HepG2 (cell line): Measurements from ENCODE around the gene GNG2. TPM values are rescaled to one million over a fixed set of nuclear protein-coding genes. Genes with fewer than 3 reads are reported as not detected.

Source experiments
- ATAC-seq: fragments of 200-7000 bp; cut with Tn5 transposase; 3 replicates; pipeline ENCODE4 v1.9.1; 2020; ENCODE audit warnings: mild to moderate bottlenecking, moderate library complexity
- BruUV-seq: library from RNA; stranded (reverse); fragments of 400-500 nt; replicated peaks from 2 replicates; lab custom pipeline; 2021; lab: Mats Ljungman, UMichigan
- CTCF ChIA-PET: fragments of 300-600 bp; formaldehyde crosslinking; extraction: SDS; loops from one replicate; lab custom pipeline; 2021; ENCODE audit warnings: low total read pairs, inconsistent platforms, low intra/inter-chr PET ratio; lab: Yijun Ruan, JAX
- POLR2A ChIA-PET: fragments of 350-600 bp; sonication (Branson Sonifier 250); formaldehyde crosslinking; loops from one replicate; lab custom pipeline; 2020; ENCODE audit warnings: antibody characterized with exemption, inconsistent platforms; lab: Yijun Ruan, JAX
- DNase-seq: peaks from one replicate; pipeline ENCODE4 v3.0.0-alpha.2; 2015; ENCODE audit warnings: low spot score
- FAIRE-seq: peaks from 3 replicates; lab custom pipeline; 2011; peaks lifted over from hg19 to GRCh38; lab: Jason Lieb, UNC
- H2AFZ ChIP-seq: one replicate; pipeline ENCODE4 v1.6.1; 2011; ENCODE audit warnings: low read length, inconsistent platforms
- H3K27ac ChIP-seq: fragments of 300-600 bp; 3 replicates; pipeline ENCODE4 v1.8.0; 2011; ENCODE audit warnings: mixed run types, mild to moderate bottlenecking, mixed read lengths, low read length, inconsistent platforms; ENCODE audit not compliant: insufficient read depth; ENCODE audit errors: extremely low read length
- H3K27me3 ChIP-seq, 2 experiments: fragments of 200-600 bp in 1 of 2; 2 replicates in 1 of 2; 3 replicates in 1 of 2; pipeline versions ENCODE4 v1.6.0 to v1.8.0; 2011; ENCODE audit warnings: low read length in 2 of 2, mild to moderate bottlenecking in 2 of 2, moderate library complexity in 2 of 2, inconsistent platforms in 1 of 2; ENCODE audit not compliant: insufficient read depth in 2 of 2, control insufficient read depth in 1 of 2
- H3K36me3 ChIP-seq, 2 experiments: fragments of 200-600 bp in 1 of 2; replicated peaks in 1 of 2; 2 replicates in 1 of 2; 3 replicates in 1 of 2; pipeline versions ENCODE4 v1.5.1 to v1.8.0; 2011; ENCODE audit warnings: low read length in 2 of 2, inconsistent platforms in 1 of 2; ENCODE audit not compliant: insufficient read depth in 2 of 2, control insufficient read depth in 1 of 2
- H3K4me1 ChIP-seq: 2 replicates; pipeline ENCODE4 v1.5.1; 2012; ENCODE audit warnings: low read length, inconsistent platforms; ENCODE audit not compliant: insufficient read depth
- H3K4me2 ChIP-seq: 2 replicates; pipeline ENCODE4 v1.6.0; 2011; ENCODE audit warnings: low read depth, low read length, inconsistent platforms
- H3K4me3 ChIP-seq, 3 experiments: fragments of 200-600 bp in 1 of 3; sonication (generic), shearing (Covaris generic) in 1 of 3; replicated peaks in 1 of 3; 2 replicates each; pipeline ENCODE4 v1.5.1; 2011 to 2016; ENCODE audit warnings: low read length in 3 of 3, inconsistent platforms in 2 of 3, low read depth in 2 of 3, mild to moderate bottlenecking in 2 of 3, control low read depth in 1 of 3, mixed read lengths in 1 of 3; ENCODE audit not compliant: insufficient read depth in 1 of 3
- H3K79me2 ChIP-seq: one replicate; pipeline ENCODE4 v1.6.1; 2011; ENCODE audit warnings: low read length, inconsistent platforms; ENCODE audit not compliant: insufficient read depth
- H3K9ac ChIP-seq: 2 replicates; pipeline ENCODE4 v1.6.0; 2011; ENCODE audit warnings: mild to moderate bottlenecking, low read depth, low read length, inconsistent platforms; ENCODE audit not compliant: insufficient read depth
- H3K9me3 ChIP-seq: 2 replicates; pipeline ENCODE4 v1.5.1; 2012; ENCODE audit warnings: mild to moderate bottlenecking, low read length
- H4K20me1 ChIP-seq: 2 replicates; pipeline ENCODE4 v1.6.0; 2011; ENCODE audit warnings: inconsistent platforms, mild to moderate bottlenecking, low read length, moderate library complexity; ENCODE audit not compliant: insufficient read depth
- CBX1 ChIP-seq: IDR thresholded peaks from one replicate; pipeline ENCODE4 v1.6.1; 2016; ENCODE audit warnings: antibody characterized with exemption, low read depth
- MIER2 ChIP-seq: IDR thresholded peaks from 2 replicates; pipeline ENCODE4 v1.6.1; 2016; ENCODE audit warnings: missing biosample characterization, missing genetic modification reagents
- MIER3 ChIP-seq: IDR thresholded peaks from 2 replicates; pipeline ENCODE4 v1.6.1; 2016; ENCODE audit warnings: missing compliant biosample characterization, borderline replicate concordance
- MYC ChIP-seq: sonication (generic); formaldehyde crosslinking; IDR thresholded peaks from 2 replicates; pipeline ENCODE4 v1.9.0; 2021; ENCODE audit warnings: missing genetic modification reagents, borderline replicate concordance
- NCOA5 ChIP-seq: sonication (generic); formaldehyde crosslinking; IDR thresholded peaks from 2 replicates; pipeline ENCODE4 v1.4.0; 2020; ENCODE audit warnings: missing genetic modification reagents
- NCOR1 ChIP-seq: fragments of 200-600 bp; sonication (generic); IDR thresholded peaks from 2 replicates; pipeline ENCODE4 v1.7.0; 2017; ENCODE audit warnings: antibody characterized with exemption, low read length, borderline replicate concordance
- PAWR ChIP-seq: sonication (generic); formaldehyde crosslinking; IDR thresholded peaks from 2 replicates; pipeline ENCODE4 v1.4.0; 2020; ENCODE audit warnings: missing genetic modification reagents, mild to moderate bottlenecking, borderline replicate concordance
- RAD21 ChIP-seq: fragments of 450-650 bp; formaldehyde crosslinking; IDR thresholded peaks from 2 replicates; pipeline ENCODE4 v1.5.0; 2020; ENCODE audit warnings: mild to moderate bottlenecking
- RXRA ChIP-seq: sonication (generic); formaldehyde crosslinking; IDR thresholded peaks from 2 replicates; pipeline ENCODE4 v1.5.1; 2020; ENCODE audit warnings: missing genetic modification reagents
- SIX1 ChIP-seq: sonication (generic); formaldehyde crosslinking; IDR thresholded peaks from 2 replicates; pipeline ENCODE4 v1.4.0; 2020; ENCODE audit warnings: missing genetic modification reagents, borderline replicate concordance
- SKI ChIP-seq: fragments of 450-650 bp; IDR thresholded peaks from one replicate; pipeline ENCODE4 v1.6.1; 2018; ENCODE audit warnings: mild to moderate bottlenecking; ENCODE audit not compliant: partially characterized antibody
- SNAPC2 ChIP-seq: sonication (generic); formaldehyde crosslinking; IDR thresholded peaks from 2 replicates; pipeline ENCODE4 v1.8.1; 2022; ENCODE audit warnings: mild to moderate bottlenecking, missing genetic modification reagents
- ZMAT3 ChIP-seq: sonication (generic); formaldehyde crosslinking; conservative IDR thresholded peaks from 2 replicates; pipeline ENCODE4 v1.7.0; 2021; ENCODE audit warnings: missing genetic modification reagents
- ZMYM3 ChIP-seq: sonication (generic); formaldehyde crosslinking; IDR thresholded peaks from 2 replicates; pipeline ENCODE4 v1.5.1; 2020; ENCODE audit warnings: mild to moderate bottlenecking, missing genetic modification reagents
- ZNF136 ChIP-seq: sonication (generic); formaldehyde crosslinking; IDR thresholded peaks from 2 replicates; pipeline ENCODE4 v1.8.1; 2022; ENCODE audit warnings: low read depth, mild to moderate bottlenecking, moderate library complexity, missing genetic modification reagents
- ZNF24 ChIP-seq: fragments of 450-650 bp; IDR thresholded peaks from 2 replicates; pipeline ENCODE4 v1.6.1; 2017; ENCODE audit warnings: antibody characterized with exemption, mild to moderate bottlenecking
- ZNF557 ChIP-seq: sonication (generic); formaldehyde crosslinking; IDR thresholded peaks from 2 replicates; pipeline ENCODE4 v1.4.0; 2020; ENCODE audit warnings: missing genetic modification reagents
- WGBS: methylation state at CpG from one replicate; pipeline ENCODE4 v1.1.6; 2017; ENCODE audit warnings: low lambda C conversion rate; 5-methylcytosine and 5-hydroxymethylcytosine counted together
- in situ Hi-C: cut with HindIII; loops from 2 replicates; pipeline ENCODE4 v1.10.0; 2017; ENCODE audit warnings: low pct_unique_long_range_greater_than_20kb; ENCODE audit not compliant: extremely low pct_ligation_motif_present
- intact Hi-C: fragments of 100-400 bp; cut with micrococcal nuclease; formaldehyde crosslinking; loops from one replicate; pipeline ENCODE4 v1.10.0; 2022; ENCODE audit not compliant: unreplicated experiment
- polyA plus RNA-seq, 8 experiments: library from polyadenylated mRNA; depleted of rRNA in 3 of 8; stranded (reverse) in 7 of 8; unstranded in 1 of 8; fragments of >200 nt; fragmentation: Illumina TruSeq in 4 of 8; extraction: Trizol in 4 of 8; gene quantifications; 2 replicates each; pipeline versions ENCODE4 v1.2.1 to v1.2.3, GENCODE V29; 2011 to 2016; ENCODE audit warnings: low read depth in 4 of 8, missing spikeins in 1 of 8, mixed read lengths in 1 of 8; ENCODE audit not compliant: insufficient read depth in 1 of 8
- total RNA-seq, 5 experiments: library from RNA; depleted of rRNA; stranded (reverse); fragments of >200 nt; fragmentation: Illumina TruSeq; extraction: Trizol; gene quantifications; 2 replicates each; pipeline ENCODE4 v1.2.3, GENCODE V29; 2016; ENCODE audit warnings: low read depth in 1 of 5
- TF ChIP-seq, protein P1 (sequence below): sonication (generic); formaldehyde crosslinking; IDR thresholded peaks from 2 replicates; pipeline ENCODE4 v1.5.0; 2020; ENCODE audit warnings: missing genetic modification reagents
- TF ChIP-seq, protein P2 (sequence below): sonication (generic); formaldehyde crosslinking; IDR thresholded peaks from 2 replicates; pipeline ENCODE4 v1.5.0; 2020; ENCODE audit warnings: missing genetic modification reagents, mild to moderate bottlenecking, borderline replicate concordance

The GNG2 gene
- total and polyA plus RNA-seq, 2 of the 13 experiments (the other 11 are each of a cell fraction or from before 2014, with no cell fraction given): not detected

DNA sequence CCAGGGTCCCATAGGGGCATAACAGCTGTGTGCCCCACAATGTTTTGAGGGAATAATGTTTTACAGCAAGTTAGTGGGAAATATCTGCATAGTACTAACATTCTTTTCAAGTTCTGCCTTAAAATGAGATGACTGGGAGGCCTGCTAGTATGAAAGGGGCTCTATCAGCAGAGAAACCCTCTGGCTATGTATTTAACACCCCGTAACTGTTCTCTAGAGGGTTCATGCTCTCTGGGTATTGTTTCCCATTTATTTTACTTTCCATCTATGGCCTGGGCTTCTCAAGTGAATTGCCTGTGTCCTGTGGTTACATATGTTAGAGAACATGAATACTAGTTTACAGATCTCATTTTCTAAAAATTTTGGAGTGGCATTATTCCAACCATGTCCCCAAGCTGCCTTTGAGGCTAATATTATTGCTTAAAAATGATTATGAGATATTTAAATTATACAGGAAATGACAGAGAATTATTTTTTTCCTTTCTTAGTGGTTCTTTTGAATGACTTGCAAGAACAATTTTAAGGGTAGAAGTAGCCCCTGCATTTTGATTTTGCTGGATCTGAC is 37.5 kb downstream of the GNG2 start:
- TF ChIP-seq PAWR (CRISPR knock-in tag): no peak
- no peak for TF ChIP-seq NCOA5
- TF ChIP-seq MIER3 (CRISPR knock-in tag): no peak
- TF ChIP-seq ZNF24: no peak
- TF ChIP-seq RXRA (CRISPR knock-in tag): no peak
- no peak for TF ChIP-seq SNAPC2 (CRISPR knock-in tag)
- TF ChIP-seq, protein P1, sequence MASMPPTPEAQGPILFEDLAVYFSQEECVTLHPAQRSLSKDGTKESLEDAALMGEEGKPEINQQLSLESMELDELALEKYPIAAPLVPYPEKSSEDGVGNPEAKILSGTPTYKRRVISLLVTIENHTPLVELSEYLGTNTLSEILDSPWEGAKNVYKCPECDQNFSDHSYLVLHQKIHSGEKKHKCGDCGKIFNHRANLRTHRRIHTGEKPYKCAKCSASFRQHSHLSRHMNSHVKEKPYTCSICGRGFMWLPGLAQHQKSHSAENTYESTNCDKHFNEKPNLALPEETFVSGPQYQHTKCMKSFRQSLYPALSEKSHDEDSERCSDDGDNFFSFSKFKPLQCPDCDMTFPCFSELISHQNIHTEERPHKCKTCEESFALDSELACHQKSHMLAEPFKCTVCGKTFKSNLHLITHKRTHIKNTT (CRISPR knock-in tag): no peak
- TF ChIP-seq ZNF557: no peak
- 15% methylated on average over 1 of the region's 1 CpG for WGBS
- ATAC-seq: no peak
- intact Hi-C loops: no loop called here
- CTCF ChIA-PET: no interaction called here
- in situ Hi-C loops: no loop called here
- H3K27me3 ChIP-seq: no peaks in the 10 kb centered on the region
- no peak overlapping the region for H3K4me2 ChIP-seq
- POLR2A ChIA-PET: no interaction called here
- no TSS peak for BruUV-seq
- no peak overlapping the region for H3K27ac ChIP-seq
- H3K4me1 ChIP-seq: no peaks in the 10 kb centered on the region
- H3K9ac ChIP-seq: no peak overlapping the region
- DNase-seq: no peak
- H4K20me1 ChIP-seq: no peaks in the 10 kb centered on the region
- no peak overlapping the region for H3K4me3 ChIP-seq
- no peaks in the 10 kb centered on the region for H3K79me2 ChIP-seq
- H3K36me3 ChIP-seq: no peaks in the 10 kb centered on the region
- H2AFZ ChIP-seq: no peak overlapping the region
- no peak for FAIRE-seq
- no peaks in the 10 kb centered on the region for H3K9me3 ChIP-seq

DNA sequence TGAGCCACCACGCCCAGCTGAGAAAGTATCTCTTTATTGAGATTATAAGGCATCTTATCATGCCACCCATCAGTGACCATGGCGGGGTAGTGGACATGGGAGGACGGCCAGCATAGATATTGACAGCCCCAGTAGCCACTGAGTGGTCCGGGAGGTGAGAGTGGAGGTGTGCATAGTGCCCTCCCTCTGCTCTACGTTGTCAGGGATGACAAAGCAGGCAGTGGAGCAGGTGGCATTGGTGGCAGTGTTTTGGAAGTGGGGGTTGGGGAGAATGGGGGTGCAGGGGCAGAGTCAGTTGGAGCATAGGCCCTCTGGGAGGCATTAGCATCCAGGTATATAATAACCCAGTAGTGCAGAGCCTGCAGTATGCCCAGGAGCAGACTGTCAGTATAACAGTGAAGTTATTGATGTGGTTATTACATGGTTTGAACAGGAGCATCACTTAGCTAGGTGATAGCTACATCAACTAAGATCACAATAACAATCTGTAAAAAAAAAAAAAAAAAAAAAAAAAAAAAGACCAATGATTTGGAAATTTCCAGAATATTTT is 41.1 kb downstream of the GNG2 start:
- ATAC-seq: no peak
- TF ChIP-seq ZMAT3 (no peak), SKI (no peak), RAD21 (no peak), NCOR1 (no peak), MYC (CRISPR knock-in tag) (no peak), ZNF136 (CRISPR knock-in tag) (no peak), SIX1 (CRISPR knock-in tag) (no peak), MIER2 (no peak), ZMYM3 (no peak), CBX1 (no peak)
- TF ChIP-seq, protein P2, sequence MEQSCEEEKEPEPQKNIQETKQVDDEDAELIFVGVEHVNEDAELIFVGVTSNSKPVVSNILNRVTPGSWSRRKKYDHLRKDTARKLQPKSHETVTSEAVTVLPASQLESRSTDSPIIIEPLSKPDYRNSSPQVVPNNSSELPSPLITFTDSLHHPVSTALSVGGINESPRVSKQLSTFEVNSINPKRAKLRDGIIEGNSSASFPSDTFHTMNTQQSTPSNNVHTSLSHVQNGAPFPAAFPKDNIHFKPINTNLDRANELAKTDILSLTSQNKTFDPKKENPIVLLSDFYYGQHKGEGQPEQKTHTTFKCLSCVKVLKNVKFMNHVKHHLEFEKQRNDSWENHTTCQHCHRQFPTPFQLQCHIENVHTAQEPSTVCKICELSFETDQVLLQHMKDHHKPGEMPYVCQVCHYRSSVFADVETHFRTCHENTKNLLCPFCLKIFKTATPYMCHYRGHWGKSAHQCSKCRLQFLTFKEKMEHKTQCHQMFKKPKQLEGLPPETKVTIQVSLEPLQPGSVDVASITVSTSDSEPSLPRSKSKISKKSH (CRISPR knock-in tag): no peak
- WGBS: 43% methylated on average over 2 of the region's 5 CpGs
- Histone ChIP-seq H3K79me2 (no peaks in the 10 kb centered on the region), H3K4me3 (no peak overlapping the region), H3K9me3 (no peaks in the 10 kb centered on the region), H3K27ac (no peak overlapping the region), H4K20me1 (no peaks in the 10 kb centered on the region), H3K4me1 (no peaks in the 10 kb centered on the region), H2AFZ (no peak overlapping the region), H3K27me3 (no peaks in the 10 kb centered on the region), H3K9ac (no peak overlapping the region), H3K4me2 (no peak overlapping the region), H3K36me3 (no peaks in the 10 kb centered on the region)
- CTCF ChIA-PET: no interaction called here
- no TSS peak for BruUV-seq
- in situ Hi-C loops (no loop called here), intact Hi-C loops (no loop called here)
- no peak for FAIRE-seq
- POLR2A ChIA-PET: no interaction called here
- DNase-seq: no peak
